HL-60 (cell line): Measurements from ENCODE around the gene C1orf210.

ENCODE experiments used
- DNase-seq, 2 experiments: peaks; one replicate each; pipeline ENCODE4 v3.0.0-alpha.2; 2010 to 2020; ENCODE audit warnings: low read depth in 1 of 2, low spot score in 1 of 2
- H3K27ac ChIP-seq: fragments of 250-450 bp; sonication (Bioruptor Pico); replicated peaks from 2 replicates; pipeline ENCODE4 v1.5.1; 2020; ENCODE audit warnings: mild to moderate bottlenecking, moderate library complexity
- H3K27me3 ChIP-seq: fragments of 250-450 bp; sonication (Bioruptor Pico); 2 replicates; pipeline ENCODE4 v1.5.1; 2021; ENCODE audit warnings: mild to moderate bottlenecking, moderate library complexity; ENCODE audit not compliant: insufficient read depth, poor library complexity, severe bottlenecking
- H3K4me3 ChIP-seq: replicated peaks from 2 replicates; pipeline ENCODE4 v1.5.1; 2011; ENCODE audit warnings: mild to moderate bottlenecking, control low read depth, low read length; ENCODE audit not compliant: insufficient read depth
- CTCF ChIP-seq: IDR thresholded peaks from one replicate; pipeline ENCODE4 v1.5.1; 2011; ENCODE audit warnings: low read length, control low read depth, inconsistent platforms; ENCODE audit not compliant: insufficient read depth
- GABPA ChIP-seq: IDR thresholded peaks from 2 replicates; pipeline ENCODE4 v1.6.1; 2012; ENCODE audit warnings: low read depth
- POLR2AphosphoS5 ChIP-seq: IDR thresholded peaks from 2 replicates; pipeline ENCODE4 v1.6.1; 2012; ENCODE audit warnings: low read depth
- SPI1 ChIP-seq: IDR thresholded peaks from 2 replicates; pipeline ENCODE4 v1.6.1; 2012; ENCODE audit warnings: low read depth, mild to moderate bottlenecking, borderline replicate concordance
- TF ChIP-seq, protein P1 (sequence below): IDR thresholded peaks from 2 replicates; pipeline ENCODE4 v1.6.1; 2012; ENCODE audit warnings: low read depth; ENCODE audit not compliant: insufficient replicate concordance

C1orf210 gene

GRCh38 chr1:43306688-43307457 lies 21.5 kb upstream of the C1orf210 start:
- Histone ChIP-seq H3K27ac (no peak overlapping the region), H3K27me3 (no peaks in the 10 kb centered on the region), H3K4me3 (no peak overlapping the region)
- DNase-seq, result no peak
- TF ChIP-seq CTCF, result no peak
- no peak for TF ChIP-seq POLR2AphosphoS5
- TF ChIP-seq, protein P1, sequence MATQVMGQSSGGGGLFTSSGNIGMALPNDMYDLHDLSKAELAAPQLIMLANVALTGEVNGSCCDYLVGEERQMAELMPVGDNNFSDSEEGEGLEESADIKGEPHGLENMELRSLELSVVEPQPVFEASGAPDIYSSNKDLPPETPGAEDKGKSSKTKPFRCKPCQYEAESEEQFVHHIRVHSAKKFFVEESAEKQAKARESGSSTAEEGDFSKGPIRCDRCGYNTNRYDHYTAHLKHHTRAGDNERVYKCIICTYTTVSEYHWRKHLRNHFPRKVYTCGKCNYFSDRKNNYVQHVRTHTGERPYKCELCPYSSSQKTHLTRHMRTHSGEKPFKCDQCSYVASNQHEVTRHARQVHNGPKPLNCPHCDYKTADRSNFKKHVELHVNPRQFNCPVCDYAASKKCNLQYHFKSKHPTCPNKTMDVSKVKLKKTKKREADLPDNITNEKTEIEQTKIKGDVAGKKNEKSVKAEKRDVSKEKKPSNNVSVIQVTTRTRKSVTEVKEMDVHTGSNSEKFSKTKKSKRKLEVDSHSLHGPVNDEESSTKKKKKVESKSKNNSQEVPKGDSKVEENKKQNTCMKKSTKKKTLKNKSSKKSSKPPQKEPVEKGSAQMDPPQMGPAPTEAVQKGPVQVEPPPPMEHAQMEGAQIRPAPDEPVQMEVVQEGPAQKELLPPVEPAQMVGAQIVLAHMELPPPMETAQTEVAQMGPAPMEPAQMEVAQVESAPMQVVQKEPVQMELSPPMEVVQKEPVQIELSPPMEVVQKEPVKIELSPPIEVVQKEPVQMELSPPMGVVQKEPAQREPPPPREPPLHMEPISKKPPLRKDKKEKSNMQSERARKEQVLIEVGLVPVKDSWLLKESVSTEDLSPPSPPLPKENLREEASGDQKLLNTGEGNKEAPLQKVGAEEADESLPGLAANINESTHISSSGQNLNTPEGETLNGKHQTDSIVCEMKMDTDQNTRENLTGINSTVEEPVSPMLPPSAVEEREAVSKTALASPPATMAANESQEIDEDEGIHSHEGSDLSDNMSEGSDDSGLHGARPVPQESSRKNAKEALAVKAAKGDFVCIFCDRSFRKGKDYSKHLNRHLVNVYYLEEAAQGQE, result no peak
- TF ChIP-seq SPI1, result no peak
- no peak for TF ChIP-seq GABPA

GRCh38 chr1:43305926-43306687 lies 20.7 kb upstream of the C1orf210 start:
- Histone ChIP-seq H3K27ac (no peak overlapping the region), H3K4me3 (no peak overlapping the region), H3K27me3 (no peaks in the 10 kb centered on the region)
- no peak for DNase-seq
- TF ChIP-seq, protein P1, result no peak

DNA sequence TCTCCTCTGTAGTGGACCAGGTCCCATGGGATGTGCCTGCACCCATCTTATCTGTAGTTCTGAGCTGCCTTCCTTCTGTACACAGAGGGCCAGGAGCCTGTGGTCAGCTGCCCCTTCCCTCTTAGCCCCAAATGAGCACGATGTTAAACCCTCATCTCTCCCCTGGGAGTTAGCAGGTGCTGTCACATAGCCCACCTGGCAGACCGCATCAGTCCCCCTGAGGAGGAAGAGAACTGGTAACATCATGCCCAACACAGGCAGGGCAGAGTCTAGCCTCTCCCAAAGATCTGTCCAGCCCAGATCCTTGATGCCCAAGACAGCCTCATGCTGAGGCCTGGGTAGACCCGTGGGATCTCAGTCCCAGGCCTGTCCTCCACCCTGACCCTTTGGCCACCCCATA lies 20.1 kb upstream of the C1orf210 start:
- Histone ChIP-seq H3K4me3 (no peak overlapping the region), H3K27me3 (no peaks in the 10 kb centered on the region), H3K27ac (no peak overlapping the region)
- no peak for DNase-seq
- no peak for TF ChIP-seq POLR2AphosphoS5

DNA sequence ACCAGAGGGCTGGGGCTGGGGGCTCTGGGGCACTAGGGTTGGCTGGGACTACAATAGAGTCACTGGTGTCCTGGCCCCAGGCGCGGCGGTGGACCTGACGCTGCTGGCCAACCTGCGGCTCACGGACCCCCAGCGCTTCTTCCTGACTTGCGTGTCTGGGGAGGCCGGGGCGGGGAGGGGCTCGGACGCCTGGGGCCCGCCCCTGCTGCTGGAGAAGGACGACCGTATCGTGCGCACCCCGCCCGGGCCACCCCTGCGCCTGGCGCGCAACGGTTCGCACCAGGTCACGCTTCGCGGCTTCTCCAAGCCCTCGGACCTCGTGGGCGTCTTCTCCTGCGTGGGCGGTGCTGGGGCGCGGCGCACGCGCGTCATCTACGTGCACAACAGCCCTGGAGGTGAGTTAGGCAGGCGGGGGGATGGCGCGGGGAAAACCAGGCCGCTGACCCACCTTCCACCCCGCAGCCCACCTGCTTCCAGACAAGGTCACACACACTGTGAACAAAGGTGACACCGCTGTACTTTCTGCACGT lies 19.5 kb upstream of the C1orf210 start:
- no peak for DNase-seq
- TF ChIP-seq POLR2AphosphoS5 (no peak), SPI1 (no peak), GABPA (no peak), CTCF (no peak)
- TF ChIP-seq, protein P1, result no peak
- no peak overlapping the region for H3K4me3 ChIP-seq
- no peaks in the 10 kb centered on the region for H3K27me3 ChIP-seq
- no peak overlapping the region for H3K27ac ChIP-seq
